ENCODE measurements around the gene RIGI.
"Not testable (repeated sequence)": the region's sequence is repeated elsewhere in the genome, so short reads cannot be mapped to it uniquely, and the experiment has no call there.

DNA sequence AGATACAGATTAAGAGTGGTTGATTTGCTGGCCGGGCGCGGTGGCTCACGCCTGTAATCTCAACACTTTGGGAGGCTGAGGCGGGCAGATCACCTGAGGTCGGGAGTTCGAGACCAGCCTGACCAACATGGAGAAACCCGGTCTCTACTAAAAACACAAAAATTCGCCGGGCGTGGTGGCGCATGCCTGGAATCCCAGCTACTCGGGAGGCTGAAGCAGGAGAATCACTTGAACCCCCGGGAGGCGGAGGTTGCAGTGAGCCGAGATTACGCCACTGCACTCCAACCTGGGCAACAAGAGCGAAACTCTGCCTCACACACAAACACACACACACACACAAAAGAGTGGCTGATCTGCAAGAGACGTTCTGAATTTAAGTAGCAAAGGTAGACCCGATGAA lies 22.2 kb upstream of the RIGI start:
- TF ChIP-seq CTCF, POLR2A (IDR thresholded peaks at IDR 0.05): not testable (repeated sequence)
